Tibial nerve (tissue), 4 donors: ENCODE data around the gene EXD3. TPM values are rescaled to one million over a fixed set of nuclear protein-coding genes. Genes with fewer than 3 reads are reported as not detected.

Source experiments
- DNase-seq, 2 donors: peaks; one replicate each; pipeline ENCODE4 v3.0.0-alpha.2; 2019; ENCODE audit warnings: low spot score in 2 of 2
- H3K27ac ChIP-seq, 4 donors: fragments of 200-600 bp; sonication (generic) in 3 of 4; one replicate each; pipeline ENCODE4 v1.5.1; 2017 to 2019; ENCODE audit warnings: mild to moderate bottlenecking in 1 of 4
- H3K27me3 ChIP-seq, 2 donors: fragments of 200-600 bp; sonication (generic) in 1 of 2; one replicate each; pipeline versions ENCODE4 v1.5.1 to v1.6.0; 2017 to 2019
- H3K36me3 ChIP-seq, 3 donors: fragments of 200-600 bp; sonication (generic); one replicate each; pipeline ENCODE4 v1.5.1; 2018 to 2019
- H3K4me1 ChIP-seq, 4 donors: fragments of 200-600 bp; sonication (generic) in 3 of 4; one replicate each; pipeline ENCODE4 v1.5.1; 2017 to 2019
- H3K4me3 ChIP-seq, 4 donors: fragments of 200-600 bp; sonication (generic) in 3 of 4; one replicate each; pipeline ENCODE4 v1.5.1; 2017 to 2019; ENCODE audit warnings: mild to moderate bottlenecking in 1 of 4, moderate library complexity in 1 of 4
- H3K9me3 ChIP-seq, 4 donors: fragments of 200-600 bp; sonication (generic) in 3 of 4; one replicate each; pipeline ENCODE4 v1.5.1; 2017 to 2019
- CTCF ChIP-seq, 5 experiments: fragments of 200-600 bp in 3 of 5; fragments of 450-650 bp in 2 of 5; sonication (generic) in 3 of 5; IDR thresholded peaks; one replicate each; pipeline ENCODE4 v1.5.1; 2016 to 2019; ENCODE audit warnings: antibody characterized with exemption in 5 of 5, mild to moderate bottlenecking in 3 of 5, moderate library complexity in 2 of 5
- EP300 ChIP-seq, 2 donors: sonication (generic); formaldehyde crosslinking; IDR thresholded peaks; one replicate each; pipeline ENCODE4 v1.6.1; 2017; ENCODE audit warnings: antibody characterized with exemption in 2 of 2, mild to moderate bottlenecking in 1 of 2
- POLR2A ChIP-seq, 2 donors: fragments of 450-650 bp; IDR thresholded peaks; one replicate each; pipeline ENCODE4 v1.6.1; 2017; ENCODE audit warnings: antibody characterized with exemption in 2 of 2, mild to moderate bottlenecking in 2 of 2, moderate library complexity in 2 of 2
- WGBS, 2 donors: methylation state at CpG; one replicate each; pipeline ENCODE4 v1.1.5; 2018; 5-methylcytosine and 5-hydroxymethylcytosine counted together
- total RNA-seq, 4 donors: library from RNA; depleted of rRNA; stranded (reverse); fragments of >200 nt; gene quantifications; one replicate each; pipeline ENCODE4 v1.1.0, GENCODE V29; 2016

The EXD3 gene
- total RNA-seq, 4 donors from 2014 or later = 27.6 to 99.9 (median 55.2) TPM

GRCh38 chr9:137429974-137430722 lies 7.2 kb upstream of the EXD3 start:
- H3K27ac ChIP-seq = no peak overlapping the region
- no peaks in the 10 kb centered on the region for H3K9me3 ChIP-seq
- H3K36me3 ChIP-seq = peaks cover 0 to 8% (median 0%) of the 10 kb centered on the region in 3 donors
- no peak overlapping the region for H3K4me3 ChIP-seq
- TF ChIP-seq POLR2A (IDR thresholded peaks at IDR 0.05) = no peak
- no peak for TF ChIP-seq EP300 (IDR thresholded peaks at IDR 0.05)
- TF ChIP-seq CTCF (IDR thresholded peaks at IDR 0.05) = no peak
- no peak for DNase-seq
- H3K4me1 ChIP-seq = peaks cover 0 to 3% (median 0%) of the 10 kb centered on the region in 4 donors
- H3K27me3 ChIP-seq = no peaks in the 10 kb centered on the region
- 59% methylated on average over 19 to 24 of the region's 34 CpGs for WGBS, 2 donors

- H3K36me3 ChIP-seq = peaks cover 0 to 8% (median 0%) of the 10 kb centered on the region in 3 donors
- no peak overlapping the region for H3K27ac ChIP-seq
- no peaks in the 10 kb centered on the region for H3K27me3 ChIP-seq
- TF ChIP-seq CTCF (IDR thresholded peaks at IDR 0.05) (no peak), POLR2A (IDR thresholded peaks at IDR 0.05) (no peak), EP300 (IDR thresholded peaks at IDR 0.05) (no peak)
- no peaks in the 10 kb centered on the region for H3K9me3 ChIP-seq
- DNase-seq = no peak
- no peak overlapping the region for H3K4me3 ChIP-seq
- WGBS, 2 donors = 76 to 78% methylated on average over 7 to 8 of the region's 14 CpGs
- H3K4me1 ChIP-seq = peaks cover 0 to 7% (median 0%) of the 10 kb centered on the region in 4 donors
Measured at GRCh38 chr9:137429546-137429890, 6.6 kb upstream of the EXD3 start.

GRCh38 chr9:137428841-137429545 lies 6.0 kb upstream of the EXD3 start:
- no peak for DNase-seq
- no peak for TF ChIP-seq EP300 (IDR thresholded peaks at IDR 0.05)
- no peak for TF ChIP-seq POLR2A (IDR thresholded peaks at IDR 0.05)
- no peak for TF ChIP-seq CTCF (IDR thresholded peaks at IDR 0.05)
- Histone ChIP-seq H3K36me3 (peaks cover 0 to 8% (median 0%) of the 10 kb centered on the region in 3 donors), H3K9me3 (no peaks in the 10 kb centered on the region), H3K27me3 (no peaks in the 10 kb centered on the region), H3K27ac (no peak overlapping the region), H3K4me1 (peaks cover 0 to 13% (median 4%) of the 10 kb centered on the region in 4 donors), H3K4me3 (no peak overlapping the region)
- 78 to 81% methylated on average over 18 to 27 of the region's 27 CpGs for WGBS, 2 donors

GRCh38 chr9:137428311-137428630 lies 5.3 kb upstream of the EXD3 start:
- DNase-seq = no peak
- 57 to 70% methylated on average over 1 to 5 of the region's 6 CpGs for WGBS, 2 donors
- Histone ChIP-seq H3K4me3 (no peak overlapping the region), H3K9me3 (no peaks in the 10 kb centered on the region), H3K27me3 (no peaks in the 10 kb centered on the region), H3K36me3 (peaks cover 0 to 5% (median 0%) of the 10 kb centered on the region in 3 donors), H3K4me1 (peaks cover 0 to 19% (median 8%) of the 10 kb centered on the region in 4 donors), H3K27ac (no peak overlapping the region)
- TF ChIP-seq CTCF (IDR thresholded peaks at IDR 0.05) (no peak), EP300 (IDR thresholded peaks at IDR 0.05) (no peak), POLR2A (IDR thresholded peaks at IDR 0.05) (no peak)
